Caco-2 (cell line): ENCODE data around the gene ATP1A2. TPM values are rescaled to one million over a fixed set of nuclear protein-coding genes. Genes with fewer than 3 reads are reported as not detected.

Experiments used
- BruUV-seq: library from RNA; stranded (reverse); fragments of 400-500 nt; replicated peaks from 2 replicates; lab custom pipeline; 2021; lab: Mats Ljungman, UMichigan
- CTCF ChIA-PET: fragments of 300-600 bp; sonication (Branson Sonifier 250); formaldehyde crosslinking; loops from one replicate; lab custom pipeline; 2022; ENCODE audit warnings: antibody characterized with exemption; lab: Charles Lee
- POLR2A ChIA-PET: fragments of 300-600 bp; sonication (Branson Sonifier 250); formaldehyde crosslinking; loops from one replicate; lab custom pipeline; 2022; ENCODE audit warnings: antibody characterized with exemption; lab: Charles Lee
- DNase-seq, 2 experiments: peaks; one replicate each; pipeline versions ENCODE4 v3.0.0 to v3.0.0-alpha.2; 2020 to 2022
- H3K27me3 ChIP-seq: replicated peaks from 2 replicates; pipeline ENCODE4 v1.6.0; 2011; ENCODE audit warnings: low read length; ENCODE audit not compliant: control insufficient read depth, insufficient read depth
- H3K36me3 ChIP-seq: 2 replicates; pipeline ENCODE4 v1.5.1; 2011; ENCODE audit warnings: low read length; ENCODE audit not compliant: control insufficient read depth, insufficient read depth
- H3K4me1 ChIP-seq: fragments of 250-450 bp; sonication (Bioruptor Pico); 2 replicates; pipeline ENCODE4 v1.5.1; 2020; ENCODE audit warnings: mild to moderate bottlenecking
- H3K4me3 ChIP-seq: 2 replicates; pipeline ENCODE4 v1.5.1; 2011; ENCODE audit warnings: low read depth, mild to moderate bottlenecking, control low read depth, low read length
- H3K9me3 ChIP-seq: fragments of 250-450 bp; sonication (Bioruptor Pico); 2 replicates; pipeline ENCODE4 v1.5.1; 2020; ENCODE audit warnings: mild to moderate bottlenecking, moderate library complexity
- H3K27ac Mint-ChIP-seq: one replicate; pipeline ENCODE4 v1.8.0; 2022; ENCODE audit warnings: mixed read lengths; ENCODE audit not compliant: unreplicated experiment
- H3K27me3 Mint-ChIP-seq: one replicate; pipeline ENCODE4 v1.8.0; 2022; ENCODE audit warnings: mixed read lengths; ENCODE audit not compliant: insufficient read depth, unreplicated experiment
- H3K36me3 Mint-ChIP-seq: one replicate; pipeline ENCODE4 v1.8.0; 2022; ENCODE audit warnings: mild to moderate bottlenecking, mixed read lengths; ENCODE audit not compliant: insufficient read depth, unreplicated experiment
- H3K4me1 Mint-ChIP-seq: one replicate; pipeline ENCODE4 v1.8.0; 2022; ENCODE audit warnings: low read depth, mixed read lengths; ENCODE audit not compliant: unreplicated experiment
- H3K4me3 Mint-ChIP-seq: one replicate; pipeline ENCODE4 v1.8.0; 2022; ENCODE audit warnings: mild to moderate bottlenecking, moderate library complexity, mixed read lengths; ENCODE audit not compliant: unreplicated experiment
- H3K9me3 Mint-ChIP-seq: one replicate; pipeline ENCODE4 v1.8.0; 2022; ENCODE audit warnings: mixed read lengths; ENCODE audit not compliant: unreplicated experiment
- CTCF ChIP-seq, 2 experiments: fragments of 200-600 bp in 1 of 2; IDR thresholded peaks; 1 replicate in 1 of 2; 2 replicates in 1 of 2; pipeline versions ENCODE4 v1.5.1 to v1.8.0; 2011 to 2022; ENCODE audit warnings: antibody characterized with exemption in 1 of 2, control low read depth in 1 of 2, inconsistent platforms in 1 of 2, low read depth in 1 of 2, low read length in 1 of 2, mild to moderate bottlenecking in 1 of 2, moderate library complexity in 1 of 2; ENCODE audit not compliant: insufficient read depth in 1 of 2, severe bottlenecking in 1 of 2, unreplicated experiment in 1 of 2
- intact Hi-C: fragments of 100-400 bp; cut with micrococcal nuclease; formaldehyde crosslinking; loops from one replicate; pipeline ENCODE4 v1.10.0; 2022; ENCODE audit not compliant: unreplicated experiment
- total RNA-seq: library from RNA; stranded (reverse); gene quantifications from 2 replicates; pipeline ENCODE4 v1.2.3, GENCODE V29; 2022

ATP1A2 gene
- total RNA-seq, 1 experiment from 2014 or later = 0.36 TPM

- DNase-seq = no peak
- Histone ChIP-seq H3K4me3 (no peak overlapping the region), H3K4me1 (no peaks in the 10 kb centered on the region; the same call in 1 of the 2 replicates), H3K27me3 (no peaks in the 10 kb centered on the region; the same call in 1 of the 2 replicates), H3K9me3 (no peaks in the 10 kb centered on the region), H3K36me3 (no peaks in the 10 kb centered on the region)
- H3K9me3 Mint-ChIP-seq = no peaks in the 10 kb centered on the region
- peaks cover 13% of the 10 kb centered on the region for H3K4me1 Mint-ChIP-seq
- BruUV-seq = no TSS peak
- no peak overlapping the region for H3K27ac Mint-ChIP-seq
- H3K4me3 Mint-ChIP-seq = no peak overlapping the region
- CTCF ChIA-PET = no interaction called here
- TF ChIP-seq CTCF (IDR thresholded peaks at IDR 0.05; ENCODE audit: insufficient read depth in 1 of 2, low read depth in 1 of 2, low read length in 1 of 2, severe bottlenecking in 1 of 2, unreplicated experiment in 1 of 2) = no peak
- H3K36me3 Mint-ChIP-seq = no peaks in the 10 kb centered on the region
- POLR2A ChIA-PET = no interaction called here
- no peaks in the 10 kb centered on the region for H3K27me3 Mint-ChIP-seq
- intact Hi-C loops = no loop called here
Measured at GRCh38 chr1:160134791-160135572, 19.4 kb downstream of the ATP1A2 start.

GRCh38 chr1:160136121-160136925, 20.8 kb downstream of the ATP1A2 start:
- BruUV-seq = no TSS peak
- no peaks in the 10 kb centered on the region for H3K36me3 ChIP-seq

More at GRCh38 chr1:160136121-160136925, 20.8 kb downstream of the ATP1A2 start:
- Histone ChIP-seq H3K27me3 (no peaks in the 10 kb centered on the region; the same call in 1 of the 2 replicates), H3K4me1 (no peaks in the 10 kb centered on the region), H3K4me3 (no peak overlapping the region), H3K9me3 (no peaks in the 10 kb centered on the region)
- CTCF ChIA-PET = no interaction called here
- H3K4me3 Mint-ChIP-seq = no peak overlapping the region
- POLR2A ChIA-PET = no interaction called here
- peaks cover 4% of the 10 kb centered on the region for H3K27me3 Mint-ChIP-seq
- no peak for DNase-seq
- TF ChIP-seq CTCF (IDR thresholded peaks at IDR 0.05; ENCODE audit: insufficient read depth in 1 of 2, low read depth in 1 of 2, low read length in 1 of 2, severe bottlenecking in 1 of 2, unreplicated experiment in 1 of 2) = no peak
- intact Hi-C loops = no loop called here
- H3K27ac Mint-ChIP-seq = no peak overlapping the region
- no peaks in the 10 kb centered on the region for H3K9me3 Mint-ChIP-seq
- H3K36me3 Mint-ChIP-seq = no peaks in the 10 kb centered on the region
- peaks cover 7% of the 10 kb centered on the region for H3K4me1 Mint-ChIP-seq
